GM21528 (cell line): ENCODE measurements around the gene RASA3.
"Not testable (repeated sequence)": the region's sequence is repeated elsewhere in the genome, so short reads cannot be mapped to it uniquely, and the experiment has no call there.

Experiments used
- ATAC-seq: cut with Tn5 transposase; IDR thresholded peaks from one replicate; pipeline ENCODE4 v1.9.1; 2021; ENCODE audit warnings: mild to moderate bottlenecking, moderate library complexity; ENCODE audit not compliant: unreplicated experiment, low FRiP score

The RASA3 gene

DNA sequence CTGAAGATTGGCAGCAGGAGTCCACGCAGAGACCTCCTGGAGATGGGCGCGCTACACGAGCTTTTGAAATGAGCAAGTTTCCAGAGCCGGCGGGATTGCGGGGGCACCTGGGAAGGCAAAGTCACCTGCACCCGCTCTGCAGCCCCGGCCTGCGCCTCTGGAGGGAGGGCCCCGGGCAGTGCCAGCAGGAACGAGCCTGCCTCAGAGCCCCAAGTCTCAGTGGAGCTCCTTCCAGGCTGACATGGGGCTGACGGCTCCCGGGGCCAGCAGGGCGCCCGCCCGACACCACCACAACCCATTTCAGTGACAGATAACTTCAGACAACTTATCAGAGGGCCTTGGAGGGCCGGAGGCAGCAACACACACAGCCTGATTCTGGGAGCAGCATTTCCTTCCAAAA, 45.0 kb downstream of the RASA3 start:
- ATAC-seq = no peak

- ATAC-seq = no peak
These were observed 49.4 kb downstream of the RASA3 start for GRCh38 chr13:114082849-114083645.

DNA sequence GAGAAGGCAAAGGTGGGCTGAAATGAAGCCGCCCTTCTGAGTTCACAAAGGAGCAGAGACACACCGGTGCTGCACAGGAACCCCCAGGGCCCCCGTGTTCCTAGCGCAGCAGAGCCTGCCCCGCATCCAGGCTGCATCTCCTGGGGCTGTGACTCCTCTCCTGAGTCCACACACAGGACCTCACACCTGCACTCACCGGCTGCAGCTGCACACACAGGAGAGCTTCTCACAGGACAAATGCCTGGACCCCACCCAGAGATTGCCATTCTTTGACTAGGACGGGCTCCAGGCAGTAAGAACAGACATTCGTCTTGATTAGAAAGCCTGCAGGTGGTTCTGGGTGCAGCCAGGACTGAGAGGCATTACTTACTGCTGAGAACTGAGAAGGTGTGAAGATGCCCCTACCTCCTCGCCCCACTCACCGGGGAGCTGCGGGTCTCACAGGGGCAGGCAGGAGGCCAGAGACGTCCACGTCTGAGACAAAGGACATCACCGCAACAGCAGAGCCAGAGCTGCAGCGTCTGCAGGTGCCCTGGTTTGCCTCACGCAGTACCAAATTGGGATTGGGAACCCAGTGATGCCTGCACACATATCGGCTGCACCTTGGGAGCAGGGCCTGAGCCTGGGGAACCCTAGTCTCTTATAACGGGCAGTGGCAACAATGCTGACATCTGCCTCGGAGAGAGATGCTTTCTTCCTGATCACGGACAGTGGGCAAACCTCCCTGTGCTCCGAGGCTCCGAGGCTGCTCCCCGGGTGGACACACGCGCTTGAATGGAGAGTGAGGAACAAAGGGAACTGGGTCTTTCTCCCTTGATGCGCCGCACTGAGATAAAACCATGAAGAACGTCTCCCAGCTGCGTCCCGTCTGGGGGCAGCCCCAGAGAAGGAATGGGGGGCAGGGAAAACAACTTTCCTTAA, 50.4 kb downstream of the RASA3 start:
- no peak for ATAC-seq

DNA sequence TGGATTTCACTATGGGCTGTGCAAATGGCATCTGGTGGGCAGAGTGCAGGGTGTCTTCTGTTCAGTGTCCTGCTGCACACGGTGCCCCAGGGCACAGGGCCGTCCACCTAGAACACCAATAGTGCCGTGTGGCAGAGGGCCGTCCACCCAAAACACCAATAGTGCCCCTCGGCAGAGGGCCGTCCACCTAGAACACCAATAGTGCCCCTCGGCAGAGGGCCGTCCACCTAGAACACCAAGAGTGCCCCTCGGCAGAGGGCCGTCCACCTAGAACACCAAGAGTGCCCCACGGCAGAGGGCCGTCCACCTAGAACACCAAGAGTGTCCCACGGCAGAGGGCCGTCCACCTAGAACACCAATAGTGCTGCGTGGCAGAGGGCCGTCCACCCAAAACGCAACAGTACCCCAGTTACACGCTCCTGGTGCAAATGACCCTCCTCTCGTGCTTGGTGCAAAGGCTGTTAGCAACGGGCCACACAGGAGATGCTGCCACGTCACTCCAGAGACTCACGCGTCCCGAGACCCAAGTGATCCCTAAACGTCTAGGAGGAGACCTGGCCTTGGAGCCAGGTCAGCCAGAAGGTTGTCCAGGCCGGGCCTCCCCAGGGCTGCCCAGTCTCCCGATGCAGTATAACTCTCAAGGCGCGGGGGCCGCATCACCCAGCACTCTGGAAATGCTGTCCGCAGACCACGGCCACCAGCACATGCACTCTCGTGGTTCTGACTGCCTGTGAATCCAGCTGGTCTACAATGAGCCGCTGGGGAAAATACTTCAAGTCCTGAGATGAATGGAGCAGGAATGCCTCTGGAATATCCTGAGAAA, 51.5 kb downstream of the RASA3 start:
- no peak for ATAC-seq

- no peak for ATAC-seq
These were observed 52.6 kb downstream of the RASA3 start for GRCh38 chr13:114079601-114080536.

GRCh38 chr13:114078461-114079451, 53.7 kb downstream of the RASA3 start:
- ATAC-seq = no peak

DNA sequence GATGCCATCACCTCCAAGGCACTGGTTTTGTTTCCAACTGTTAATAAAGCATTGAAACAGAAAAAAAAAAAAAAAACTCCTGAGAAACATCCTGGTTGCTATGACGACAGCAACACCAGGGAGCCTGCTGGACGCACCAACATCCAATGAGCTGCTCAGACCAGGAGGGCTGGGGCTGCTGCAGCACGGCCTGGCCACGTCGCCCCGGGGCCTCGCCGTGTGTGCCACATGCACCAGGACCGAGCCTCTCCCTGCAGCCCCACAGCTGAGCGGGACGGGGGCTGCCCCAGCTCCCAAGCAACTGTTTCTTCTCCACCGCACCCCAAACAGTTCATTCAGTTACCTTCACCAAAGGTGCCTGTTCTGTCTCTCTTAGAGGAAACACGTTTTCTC, 54.5 kb downstream of the RASA3 start:
- no peak for ATAC-seq

DNA sequence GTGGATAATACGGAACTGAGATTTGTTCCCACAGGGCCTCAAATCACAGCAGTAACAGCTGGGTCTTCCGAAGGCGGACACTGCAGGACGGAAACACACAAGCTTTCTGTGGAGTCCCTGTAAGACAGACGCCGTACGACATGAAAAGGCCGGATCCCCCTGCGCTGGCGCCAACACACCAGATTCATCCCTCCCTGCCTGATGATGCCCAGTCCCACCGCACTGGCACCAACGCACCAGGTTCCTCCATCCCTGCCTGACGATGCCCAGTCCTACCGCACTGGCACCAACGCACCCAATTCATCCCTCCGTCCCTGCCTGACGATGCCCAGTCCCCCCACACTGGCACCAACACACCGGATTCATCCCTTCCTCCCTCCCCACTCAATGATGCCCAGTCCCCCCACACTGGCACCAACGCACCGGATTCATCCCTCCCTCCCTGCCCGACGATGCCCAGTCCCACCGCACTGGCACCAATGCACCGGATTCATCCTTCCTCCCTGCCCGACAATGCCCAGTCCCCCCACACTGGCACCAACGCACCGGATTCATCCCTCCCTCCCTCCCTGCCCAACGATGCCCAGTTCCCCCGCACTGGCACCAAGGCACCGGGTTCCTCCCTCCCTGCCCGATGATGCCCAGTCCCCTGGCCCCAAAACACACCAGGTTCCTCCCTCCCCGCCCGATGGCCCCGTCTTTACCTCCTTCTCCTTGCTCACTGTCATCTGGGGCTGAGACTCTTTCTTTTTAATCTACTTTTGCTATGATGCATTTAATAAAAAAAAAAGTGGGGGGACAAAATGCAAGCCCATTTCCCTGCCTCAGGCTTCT, 55.1 kb downstream of the RASA3 start:
- no peak for ATAC-seq

GRCh38 chr13:114076329-114077090, 55.9 kb downstream of the RASA3 start:
- no peak for ATAC-seq

- ATAC-seq = not testable (repeated sequence)
These were observed 56.6 kb downstream of the RASA3 start for GRCh38 chr13:114075811-114076210.

- no peak for ATAC-seq
These were observed 57.6 kb downstream of the RASA3 start for GRCh38 chr13:114074671-114075315.

DNA sequence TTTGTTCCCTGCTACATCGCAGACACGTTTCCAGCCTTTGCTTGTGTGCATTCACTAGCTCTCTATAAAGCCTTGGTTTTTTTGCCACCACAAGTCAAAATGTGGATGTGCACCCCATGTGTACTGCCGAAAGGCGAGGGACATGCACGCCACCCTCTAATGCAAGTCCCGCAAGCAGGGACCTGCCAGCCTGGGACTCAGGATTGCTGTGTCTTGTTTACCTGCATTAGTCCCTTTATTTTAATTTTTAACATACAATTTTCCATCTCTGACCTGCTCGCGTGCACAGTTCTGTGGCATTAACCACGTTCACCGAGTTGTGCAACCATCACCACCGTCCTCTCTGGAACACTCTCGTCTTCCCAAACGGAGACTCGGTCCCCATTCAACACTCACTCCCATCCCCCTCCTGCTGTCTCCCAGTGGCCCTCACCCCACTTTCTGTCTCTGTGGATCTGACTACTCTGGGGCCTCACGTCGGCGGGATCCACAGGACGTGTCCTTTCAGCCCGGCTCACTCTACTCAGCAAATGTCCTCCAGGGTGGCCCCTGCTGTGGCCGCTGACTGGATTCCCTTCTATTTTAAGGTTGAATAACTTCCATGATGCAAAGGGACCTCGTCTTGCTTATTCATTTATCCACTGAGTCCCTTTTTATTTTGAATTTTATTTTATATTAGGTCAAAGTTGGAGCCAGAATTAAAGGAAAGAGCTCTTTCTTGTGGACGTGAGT, 58.4 kb downstream of the RASA3 start:
- no peak for ATAC-seq

DNA sequence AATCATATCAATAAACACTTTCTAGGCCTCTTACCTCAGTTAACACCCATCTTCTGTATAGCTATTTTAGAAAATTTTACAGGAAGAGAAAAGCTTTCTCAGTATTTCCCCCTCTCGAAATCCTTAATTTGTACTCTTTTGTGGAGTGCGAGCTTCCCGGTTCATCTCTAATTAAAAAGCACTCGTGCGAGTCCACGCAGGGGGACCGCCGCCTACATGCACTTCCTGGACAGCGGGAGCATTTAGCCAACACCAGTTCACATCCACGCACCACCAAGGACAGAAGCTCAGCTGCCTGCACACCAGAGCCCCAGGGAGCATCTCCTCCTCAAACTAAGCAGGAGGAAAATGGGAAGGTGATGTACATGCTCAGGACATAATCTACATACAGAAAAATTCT, 60.0 kb downstream of the RASA3 start:
- ATAC-seq = no peak

DNA sequence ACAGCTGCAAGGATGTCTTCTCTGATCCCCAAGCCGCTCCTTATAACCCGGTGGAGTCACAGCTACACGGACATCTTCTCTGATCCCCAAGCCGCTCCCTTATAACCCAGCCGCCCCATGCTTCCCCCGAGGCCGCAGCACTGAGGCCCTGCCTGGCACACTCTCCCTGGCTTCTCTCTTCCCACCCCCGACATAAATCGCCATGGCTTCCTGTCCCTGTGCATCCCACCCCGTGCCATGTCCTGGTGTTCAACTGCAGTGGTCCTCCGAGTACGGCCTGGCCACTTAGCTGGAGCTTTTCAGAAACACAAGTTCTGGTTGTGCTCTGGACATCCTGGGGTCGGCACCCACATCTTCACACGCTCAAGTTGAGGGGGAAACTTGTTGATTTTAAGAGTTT, 60.4 kb downstream of the RASA3 start:
- no peak for ATAC-seq

GRCh38 chr13:114071410-114071809, 61.0 kb downstream of the RASA3 start:
- no peak for ATAC-seq
